ENCODE measurements around the gene AVEN.
"Not testable (repeated sequence)": the region's sequence is repeated elsewhere in the genome, so short reads cannot be mapped to it uniquely, and the experiment has no call there.

AVEN gene

DNA sequence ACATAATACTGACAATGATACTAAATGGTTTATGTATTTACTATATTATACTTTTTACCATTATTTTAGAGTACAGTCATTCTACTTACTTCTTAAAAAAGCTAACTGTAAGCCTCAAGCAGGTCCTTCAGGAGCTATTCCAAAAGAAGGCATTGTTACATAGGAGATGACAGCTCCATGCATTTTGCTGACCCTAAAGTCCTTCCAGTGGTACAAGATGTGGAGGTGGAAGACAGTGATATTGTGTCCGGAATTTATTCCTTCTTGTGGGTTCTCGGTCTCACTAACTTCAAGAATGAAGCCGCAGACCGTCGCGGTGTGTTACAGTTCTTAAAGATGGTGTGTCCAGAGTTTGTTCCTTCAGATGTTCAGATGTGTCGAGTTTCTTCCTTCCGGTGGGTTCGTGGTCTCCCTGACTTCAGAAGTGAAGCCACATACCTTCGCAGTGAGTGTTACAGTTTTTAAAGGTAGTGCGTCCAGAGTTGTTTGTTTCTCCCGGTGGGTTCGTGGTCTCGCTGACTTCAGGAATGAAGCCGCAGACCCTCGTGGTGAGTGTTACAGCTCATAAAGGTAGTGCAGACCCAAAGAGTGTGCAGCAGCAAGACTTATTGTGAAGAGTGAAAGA lies 20.9 kb downstream of the AVEN start:
- H3K4me1 Mint-ChIP-seq: peaks cover 21% of the 10 kb centered on the region
- peak overlapping the region; percentile 64 for H3K27ac Mint-ChIP-seq
- ATAC-seq: peak; percentile 57
- no peaks in the 10 kb centered on the region for H3K27me3 Mint-ChIP-seq
- no peaks in the 10 kb centered on the region for H3K9me3 Mint-ChIP-seq
- peaks cover 11% of the 10 kb centered on the region for H3K36me3 Mint-ChIP-seq (ENCODE audit: low read depth)
- peak overlapping the region; percentile 51 for H3K4me3 Mint-ChIP-seq
- DNase-seq: peak; percentile 17

DNA sequence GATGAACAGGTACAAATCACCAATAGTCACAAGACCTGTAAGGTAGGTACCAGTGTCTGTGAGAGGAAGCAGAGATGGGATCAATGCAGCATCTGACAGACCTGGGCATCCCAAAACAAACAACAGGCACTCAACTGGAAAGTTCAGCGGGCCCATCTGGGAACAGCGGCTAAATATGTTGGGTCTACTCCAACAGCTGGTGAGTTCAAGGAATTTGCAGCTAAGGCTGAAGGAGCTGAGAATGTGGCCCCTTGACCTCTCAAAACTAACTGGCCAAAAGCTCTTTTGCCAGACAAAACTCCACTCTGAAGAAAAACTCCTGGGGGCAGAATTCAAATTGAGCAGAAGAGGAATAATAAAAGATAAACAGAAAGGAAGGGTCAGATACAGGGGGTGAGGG lies 24.4 kb downstream of the AVEN start:
- Mint-ChIP-seq H3K27me3 (no peaks in the 10 kb centered on the region), H3K36me3 (ENCODE audit: low read depth) (peaks cover 8% of the 10 kb centered on the region), H3K9me3 (no peaks in the 10 kb centered on the region), H3K4me3 (no peak overlapping the region), H3K27ac (no peak overlapping the region), H3K4me1 (peaks cover 17% of the 10 kb centered on the region)
- ATAC-seq (no peak), DNase-seq (no peak)

DNA sequence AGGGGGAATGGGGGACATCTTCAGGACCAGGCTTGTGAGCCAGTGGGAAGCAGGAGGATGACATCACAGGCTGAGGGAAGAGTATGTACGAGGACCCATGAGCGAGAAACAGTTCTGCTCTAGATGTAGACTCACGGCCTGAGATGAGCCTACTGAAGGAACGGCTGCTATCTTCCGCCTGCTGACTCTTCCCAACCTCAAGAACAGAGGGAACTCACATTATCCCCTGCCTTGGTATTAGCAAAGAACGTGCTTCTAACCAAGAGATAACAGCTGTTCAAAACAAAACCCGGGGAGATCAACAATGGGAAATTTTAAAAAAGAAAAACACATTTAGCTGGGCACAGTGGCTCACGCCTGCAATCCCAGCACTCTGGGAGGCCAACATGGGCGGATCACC lies 25.3 kb downstream of the AVEN start:
- Mint-ChIP-seq H3K4me3 (no peak overlapping the region), H3K36me3 (ENCODE audit: low read depth) (peaks cover 8% of the 10 kb centered on the region), H3K4me1 (peaks cover 12% of the 10 kb centered on the region), H3K27me3 (no peaks in the 10 kb centered on the region), H3K27ac (no peak overlapping the region), H3K9me3 (no peaks in the 10 kb centered on the region)
- ATAC-seq: no peak
- no peak for DNase-seq

DNA sequence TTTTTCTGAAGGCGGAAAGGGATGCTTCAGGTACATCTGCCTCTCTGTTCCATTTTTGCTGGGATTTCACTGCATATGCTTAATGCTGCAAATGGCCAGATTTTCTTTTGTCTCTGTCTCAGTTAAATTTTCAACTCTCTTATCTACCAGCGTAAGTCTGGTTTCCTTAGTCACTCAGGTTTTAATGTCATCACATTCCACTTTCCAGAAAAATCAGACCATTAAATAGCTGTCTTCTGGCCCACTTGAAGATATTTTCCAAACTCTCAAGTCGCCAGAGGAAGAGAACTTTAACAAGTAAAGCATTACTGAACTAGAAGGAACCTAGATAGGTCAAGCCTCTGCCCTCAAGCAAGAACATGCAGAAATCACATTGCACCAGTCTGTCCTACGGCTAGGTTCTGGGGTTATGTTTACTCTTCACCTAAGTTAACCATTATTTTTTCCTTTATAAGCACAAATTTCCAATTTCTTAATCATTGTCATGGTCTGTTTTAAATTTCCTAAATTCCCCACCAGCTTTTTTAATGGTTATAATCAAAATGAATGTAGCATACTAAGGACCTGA lies 26.5 kb downstream of the AVEN start:
- H3K4me3 Mint-ChIP-seq: no peak overlapping the region
- H3K27me3 Mint-ChIP-seq: no peaks in the 10 kb centered on the region
- ATAC-seq (no peak), DNase-seq (no peak)
- H3K9me3 Mint-ChIP-seq: no peaks in the 10 kb centered on the region
- no peaks in the 10 kb centered on the region for H3K36me3 Mint-ChIP-seq (ENCODE audit: low read depth)
- no peak overlapping the region for H3K27ac Mint-ChIP-seq
- peaks cover 3% of the 10 kb centered on the region for H3K4me1 Mint-ChIP-seq

DNA sequence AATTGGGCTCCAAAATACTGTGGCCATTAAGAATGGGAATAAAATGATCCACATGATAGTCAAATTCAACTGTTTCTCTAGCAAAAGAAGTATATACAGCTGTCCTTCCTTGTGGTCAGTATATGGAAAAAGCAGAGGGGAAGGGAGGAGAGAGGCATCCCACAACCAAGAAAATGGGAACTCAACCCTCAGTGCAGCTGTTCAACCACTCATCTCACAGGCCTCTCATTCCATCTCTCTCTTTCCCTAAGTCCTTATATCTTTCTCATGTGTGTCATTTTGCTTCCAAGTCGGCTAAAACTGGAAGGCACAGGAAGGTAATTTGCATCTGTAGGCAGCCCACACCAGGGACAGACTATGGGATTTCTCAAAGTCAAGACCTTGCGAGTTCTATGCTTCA lies 27.5 kb downstream of the AVEN start:
- Mint-ChIP-seq H3K36me3 (ENCODE audit: low read depth) (no peaks in the 10 kb centered on the region), H3K9me3 (no peaks in the 10 kb centered on the region), H3K27ac (no peak overlapping the region), H3K4me3 (no peak overlapping the region), H3K27me3 (no peaks in the 10 kb centered on the region), H3K4me1 (no peaks in the 10 kb centered on the region)
- ATAC-seq (no peak), DNase-seq (no peak)

DNA sequence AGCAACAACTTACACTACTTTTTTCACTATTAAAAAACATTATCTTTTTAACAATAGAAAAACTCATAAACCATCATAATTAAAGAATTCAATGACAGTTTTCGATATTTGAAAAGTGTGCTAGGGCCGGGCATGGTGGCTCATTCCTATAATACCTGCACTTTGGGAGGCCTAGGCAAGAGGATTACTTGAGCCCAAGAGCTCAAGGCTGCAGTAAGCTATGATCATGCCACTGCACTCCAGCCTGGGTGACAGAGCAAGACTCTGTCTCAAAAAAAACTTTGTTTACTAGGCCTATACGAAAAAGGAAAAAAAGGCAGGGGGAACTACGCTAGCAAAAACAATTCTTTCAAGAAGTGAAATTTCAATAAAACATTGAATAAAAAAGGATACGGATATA lies 28.1 kb downstream of the AVEN start:
- ATAC-seq (no peak), DNase-seq (no peak)
- Mint-ChIP-seq H3K4me1 (no peaks in the 10 kb centered on the region), H3K27me3 (no peaks in the 10 kb centered on the region), H3K27ac (no peak overlapping the region), H3K4me3 (no peak overlapping the region), H3K36me3 (ENCODE audit: low read depth) (no peaks in the 10 kb centered on the region), H3K9me3 (no peaks in the 10 kb centered on the region)

DNA sequence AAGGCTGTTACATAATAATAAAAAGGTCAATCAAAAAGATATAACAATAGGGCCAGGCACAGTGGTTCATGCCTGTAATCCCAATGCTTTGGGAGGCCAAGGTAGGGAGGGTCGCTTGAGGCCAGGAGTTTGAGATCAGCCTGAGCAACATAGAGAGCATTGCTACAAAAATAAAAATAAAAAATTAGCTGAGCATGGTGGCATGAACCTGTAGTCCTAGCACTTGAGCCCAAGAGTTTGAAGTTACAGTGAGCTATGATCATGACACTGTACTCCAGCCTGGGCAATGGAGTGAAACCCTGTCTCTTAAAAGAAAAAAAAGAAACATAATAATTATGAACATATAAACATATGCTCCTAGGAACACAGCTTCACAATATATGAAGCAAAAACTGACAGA lies 29.3 kb downstream of the AVEN start:
- Mint-ChIP-seq H3K27me3 (no peaks in the 10 kb centered on the region), H3K9me3 (no peaks in the 10 kb centered on the region), H3K4me3 (no peak overlapping the region), H3K27ac (no peak overlapping the region), H3K4me1 (no peaks in the 10 kb centered on the region), H3K36me3 (ENCODE audit: low read depth) (no peaks in the 10 kb centered on the region)
- no peak for ATAC-seq
- DNase-seq: no peak

DNA sequence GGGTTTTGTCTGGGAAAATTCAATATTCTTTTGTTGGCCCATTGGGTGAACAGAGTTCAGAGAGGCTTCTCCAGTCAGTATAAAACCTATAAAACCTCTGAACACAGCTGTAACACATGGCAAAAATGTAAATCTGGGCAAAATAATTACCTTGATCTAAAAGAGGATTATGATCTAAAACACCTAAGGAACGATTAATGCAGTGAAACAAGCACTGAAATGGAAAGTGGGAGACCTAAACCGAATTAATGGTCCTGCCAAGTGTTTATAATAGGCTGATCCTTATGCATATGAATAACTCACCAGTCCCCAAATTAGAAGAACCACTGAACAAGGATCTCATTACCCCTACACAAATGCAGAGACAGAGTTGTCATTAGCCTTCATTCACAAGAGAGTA lies 32.6 kb downstream of the AVEN start:
- Mint-ChIP-seq H3K27ac (no peak overlapping the region), H3K4me3 (no peak overlapping the region), H3K4me1 (no peaks in the 10 kb centered on the region), H3K36me3 (ENCODE audit: low read depth) (peaks cover 2% of the 10 kb centered on the region), H3K9me3 (no peaks in the 10 kb centered on the region), H3K27me3 (no peaks in the 10 kb centered on the region)
- DNase-seq (no peak), ATAC-seq (no peak)

DNA sequence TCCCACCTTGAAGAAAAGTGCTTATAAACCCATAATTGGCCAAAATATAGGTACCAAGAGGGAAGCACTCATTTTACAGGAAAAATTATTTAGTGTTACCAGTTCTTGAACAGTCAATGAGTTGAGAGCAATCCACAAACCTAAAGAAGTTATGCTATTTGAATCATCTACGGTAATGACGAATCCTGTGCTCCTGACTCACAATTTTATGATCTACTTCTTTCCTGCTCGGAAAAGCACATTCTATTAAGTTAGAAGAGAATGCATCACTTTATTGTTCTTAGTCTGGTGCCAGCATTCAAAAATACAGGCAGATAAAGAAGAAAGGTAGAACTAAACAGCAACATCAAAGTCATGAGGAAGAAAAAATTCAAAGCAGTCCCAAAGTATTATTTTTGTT lies 37.5 kb downstream of the AVEN start:
- ATAC-seq (no peak), DNase-seq (no peak)
- no peak overlapping the region for H3K4me3 Mint-ChIP-seq
- no peaks in the 10 kb centered on the region for H3K27me3 Mint-ChIP-seq
- H3K9me3 Mint-ChIP-seq: no peaks in the 10 kb centered on the region
- peaks cover 2% of the 10 kb centered on the region for H3K36me3 Mint-ChIP-seq (ENCODE audit: low read depth)
- H3K4me1 Mint-ChIP-seq: no peaks in the 10 kb centered on the region
- no peak overlapping the region for H3K27ac Mint-ChIP-seq

DNA sequence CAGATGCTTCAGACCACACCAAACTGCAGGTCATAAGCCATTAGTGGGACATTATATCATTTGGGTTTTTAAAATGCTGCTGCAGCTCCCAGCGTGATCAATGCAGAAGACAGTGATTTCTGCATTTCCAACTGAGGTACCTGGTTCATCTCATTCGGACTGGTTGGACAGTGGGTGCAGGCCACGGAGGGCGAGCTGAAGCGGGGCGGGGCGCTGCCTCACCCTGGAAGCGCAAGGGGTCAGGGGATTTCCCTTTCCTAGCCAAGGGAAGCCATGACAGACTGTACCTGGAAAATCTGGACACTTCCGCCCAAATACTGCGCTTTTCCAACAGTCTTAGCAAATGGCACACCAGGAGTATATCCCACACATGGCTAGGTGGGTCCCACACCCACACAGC lies 43.3 kb downstream of the AVEN start:
- not testable (repeated sequence) for DNase-seq; H3K4me3 Mint-ChIP-seq; H3K9me3 Mint-ChIP-seq; H3K27ac Mint-ChIP-seq; H3K4me1 Mint-ChIP-seq; ATAC-seq; H3K27me3 Mint-ChIP-seq; H3K36me3 Mint-ChIP-seq (ENCODE audit: low read depth)

DNA sequence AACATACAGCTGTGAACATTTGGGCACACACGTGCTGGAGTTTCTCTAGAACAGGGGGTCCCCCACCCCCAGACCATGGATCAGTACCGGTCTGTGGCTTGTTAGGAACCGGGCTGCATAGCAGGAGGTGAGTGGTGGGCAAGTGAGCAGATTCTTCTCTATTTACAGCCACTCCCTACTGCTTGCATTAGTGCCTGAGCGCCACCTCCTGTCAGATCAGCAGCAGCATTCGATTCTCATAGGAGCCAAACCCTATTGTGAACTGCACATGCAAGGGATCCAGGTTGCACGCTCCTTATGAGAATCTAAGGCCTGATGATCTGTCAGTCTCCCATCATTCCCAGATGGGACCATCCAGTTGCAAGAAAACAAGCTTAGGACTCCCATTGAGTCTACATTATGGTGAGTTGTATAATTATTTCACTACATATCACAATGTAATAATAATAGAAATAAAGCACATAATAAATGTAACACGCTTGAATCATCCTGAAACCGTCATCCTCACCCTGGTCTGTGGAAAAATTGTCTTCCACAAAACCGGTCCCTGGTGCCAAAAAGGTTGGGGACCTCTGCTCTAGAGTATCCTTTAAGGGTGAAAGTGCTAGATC lies 44.9 kb downstream of the AVEN start:
- Mint-ChIP-seq H3K36me3 (ENCODE audit: low read depth) (peaks cover 2% of the 10 kb centered on the region), H3K27ac (no peak overlapping the region), H3K4me3 (no peak overlapping the region), H3K9me3 (no peaks in the 10 kb centered on the region), H3K4me1 (no peaks in the 10 kb centered on the region), H3K27me3 (no peaks in the 10 kb centered on the region)
- no peak for ATAC-seq
- DNase-seq: peak; percentile 4

DNA sequence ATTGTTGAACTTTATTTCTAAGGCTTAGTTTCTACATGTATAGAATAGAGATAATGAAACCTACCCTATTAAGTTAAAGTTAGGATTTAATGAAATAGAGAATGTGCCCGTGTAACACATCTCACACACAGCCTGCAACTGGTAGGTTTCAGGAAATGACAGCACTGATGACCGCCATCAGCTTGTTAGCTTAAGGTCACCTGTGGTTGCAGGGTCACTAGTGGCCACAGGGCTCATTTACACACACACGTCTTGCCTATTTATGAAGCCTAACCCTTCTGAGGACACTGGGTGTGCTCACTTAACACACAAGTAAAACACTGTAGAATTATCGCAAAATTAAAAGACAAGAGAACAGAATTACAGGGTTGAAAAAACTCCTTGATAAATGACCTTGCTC lies 50.6 kb downstream of the AVEN start:
- H3K4me1 Mint-ChIP-seq: no peaks in the 10 kb centered on the region
- ATAC-seq (no peak), DNase-seq (no peak)
- H3K4me3 Mint-ChIP-seq: no peak overlapping the region
- no peaks in the 10 kb centered on the region for H3K9me3 Mint-ChIP-seq
- no peak overlapping the region for H3K27ac Mint-ChIP-seq
- H3K27me3 Mint-ChIP-seq: no peaks in the 10 kb centered on the region
- peaks cover 2% of the 10 kb centered on the region for H3K36me3 Mint-ChIP-seq (ENCODE audit: low read depth)

DNA sequence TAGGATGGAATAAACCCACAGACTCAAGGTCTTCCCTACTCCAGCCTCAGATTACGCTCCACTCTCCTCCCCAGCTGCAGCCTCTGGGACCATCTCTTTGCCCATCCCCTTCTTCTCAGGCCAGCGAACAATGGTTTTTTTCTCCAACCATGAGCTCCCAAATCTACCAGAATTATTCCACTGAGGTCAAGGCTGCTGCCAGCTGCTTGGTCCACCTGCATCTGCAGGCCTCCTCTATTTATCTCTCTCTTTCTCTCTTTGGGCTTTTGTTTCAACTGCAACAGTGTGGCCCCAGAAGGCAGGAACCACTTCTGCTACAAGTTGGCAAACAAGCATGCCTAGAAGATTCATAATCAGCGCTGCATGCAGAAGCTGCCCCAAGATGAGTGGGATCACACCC lies 51.6 kb downstream of the AVEN start:
- ATAC-seq (no peak), DNase-seq (no peak)
- Mint-ChIP-seq H3K27me3 (no peaks in the 10 kb centered on the region), H3K9me3 (no peaks in the 10 kb centered on the region), H3K27ac (no peak overlapping the region), H3K36me3 (ENCODE audit: low read depth) (peaks cover 2% of the 10 kb centered on the region), H3K4me3 (no peak overlapping the region), H3K4me1 (no peaks in the 10 kb centered on the region)

DNA sequence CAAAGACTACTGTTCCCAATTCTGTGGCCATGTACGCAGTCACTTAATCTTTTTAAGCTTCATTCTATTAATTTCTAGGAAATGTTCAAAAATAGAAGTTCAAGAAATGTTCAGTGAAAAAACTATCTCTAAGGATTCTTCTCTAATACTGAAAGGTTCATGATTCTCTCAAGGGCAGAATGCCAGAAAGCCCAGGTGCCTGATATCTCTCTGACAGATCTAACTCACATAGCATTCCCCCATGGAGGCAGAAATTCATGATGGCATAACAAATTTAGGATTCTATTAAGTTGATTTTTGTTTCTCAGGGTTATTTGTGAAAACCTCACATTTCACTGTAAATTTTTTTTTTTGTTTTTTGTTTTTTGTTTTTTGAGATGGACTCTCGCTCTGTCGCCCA lies 53.3 kb downstream of the AVEN start:
- Mint-ChIP-seq H3K4me1 (no peaks in the 10 kb centered on the region), H3K27ac (no peak overlapping the region), H3K27me3 (no peaks in the 10 kb centered on the region), H3K9me3 (no peaks in the 10 kb centered on the region), H3K36me3 (ENCODE audit: low read depth) (no peaks in the 10 kb centered on the region), H3K4me3 (no peak overlapping the region)
- ATAC-seq: no peak
- no peak for DNase-seq

DNA sequence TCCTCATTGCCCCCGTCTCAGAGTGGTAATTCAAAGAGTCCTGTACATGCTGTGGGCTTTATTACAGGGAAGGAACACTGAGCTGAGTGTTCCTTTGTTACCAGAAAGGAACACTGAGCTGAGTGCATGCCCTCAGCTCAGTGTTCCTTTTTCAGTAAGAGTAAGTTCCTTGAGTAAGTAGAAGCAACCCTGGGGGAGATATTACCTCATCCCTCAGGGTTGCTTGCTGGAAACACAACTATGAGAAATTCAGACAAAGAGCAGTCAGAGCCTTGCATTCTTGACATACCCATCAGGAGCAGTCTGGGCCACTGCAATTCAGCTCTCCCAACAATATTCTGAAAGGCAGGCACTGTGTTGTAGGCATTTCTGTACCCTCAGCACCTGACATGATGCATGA lies 53.7 kb downstream of the AVEN start:
- DNase-seq (no peak), ATAC-seq (no peak)
- Mint-ChIP-seq H3K27ac (no peak overlapping the region), H3K4me3 (no peak overlapping the region), H3K4me1 (no peaks in the 10 kb centered on the region), H3K9me3 (no peaks in the 10 kb centered on the region), H3K27me3 (no peaks in the 10 kb centered on the region), H3K36me3 (ENCODE audit: low read depth) (no peaks in the 10 kb centered on the region)

DNA sequence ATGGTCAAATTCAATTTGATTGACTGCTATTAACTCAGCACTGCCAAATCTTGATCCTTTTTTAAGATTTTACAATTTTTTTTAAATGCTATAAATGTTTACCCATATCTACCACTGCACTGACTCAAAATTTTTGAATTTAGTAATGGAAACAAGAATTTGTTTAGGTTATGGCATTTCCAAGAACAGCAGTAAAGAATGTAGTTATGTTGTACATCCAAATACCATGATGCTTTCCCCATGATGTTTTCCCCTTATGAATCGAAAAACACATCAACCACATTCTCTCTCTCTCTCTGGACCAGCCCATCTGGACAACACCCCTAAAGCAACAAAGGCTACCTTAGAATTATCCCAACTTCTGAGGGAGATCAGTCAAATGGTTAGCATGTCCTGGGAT lies 56.5 kb downstream of the AVEN start:
- DNase-seq (no peak), ATAC-seq (no peak)
- Mint-ChIP-seq H3K27ac (no peak overlapping the region), H3K4me3 (no peak overlapping the region), H3K9me3 (no peaks in the 10 kb centered on the region), H3K36me3 (ENCODE audit: low read depth) (no peaks in the 10 kb centered on the region), H3K4me1 (no peaks in the 10 kb centered on the region), H3K27me3 (no peaks in the 10 kb centered on the region)

Data from activated naive CD8-positive, alpha-beta T cell treated with anti-CD3 and anti-CD28 coated beads, Interleukin-2, amount 50 U/mL, for 24 hours (primary cell).